H1 (cell line): ENCODE measurements around the gene ACMSD. TPM values are rescaled to one million over a fixed set of nuclear protein-coding genes. Genes with fewer than 3 reads are reported as not detected.

ENCODE experiments used
- KDM1A ChIP-seq: fragments of 200-600, 300-600 bp; sonication (generic); IDR thresholded peaks from 2 replicates; pipeline ENCODE4 v1.7.1; 2016; ENCODE audit warnings: mild to moderate bottlenecking, low read length, borderline replicate concordance
- RNF2 ChIP-seq: fragments of 200-900, 300-1000 bp; sonication (generic); IDR thresholded peaks from 2 replicates; pipeline ENCODE4 v1.7.1; 2016; ENCODE audit warnings: borderline replicate concordance, low read depth, mild to moderate bottlenecking, antibody characterized with exemption, low read length; ENCODE audit not compliant: poor library complexity, severe bottlenecking; ENCODE audit errors: missing control alignments
- TEAD4 ChIP-seq: IDR thresholded peaks from 2 replicates; pipeline ENCODE4 v1.6.1; 2012; ENCODE audit warnings: low read depth, low read length, inconsistent platforms, mixed read lengths
- polyA plus RNA-seq, 7 experiments: library from polyadenylated mRNA; depleted of rRNA in 3 of 7; stranded (reverse) in 5 of 7; unstranded in 2 of 7; fragments of >200 nt in 5 of 7; fragments of 200-250 nt in 2 of 7; gene quantifications; 1 replicate in 5 of 7; 2 replicates in 1 of 7; 4 replicates in 1 of 7; pipeline versions ENCODE4 v1.2.1 to v1.2.3, GENCODE V29; 2011 to 2013; ENCODE audit warnings: missing spikeins in 2 of 7, mixed read lengths in 2 of 7
- total RNA-seq: library from RNA; stranded (reverse); fragmentation: NEBNext Ultra II Directional; extraction: Animal tissue kit (Norgen Biotek cat#: 25700); gene quantifications from 2 replicates; pipeline ENCODE4 v1.2.1, GENCODE V29; 2021
- TF ChIP-seq, protein P1 (sequence below): fragments of 300-600 bp; sonication (generic); IDR thresholded peaks from 2 replicates; pipeline ENCODE4 v1.7.1; 2012; ENCODE audit warnings: low read length, moderate library complexity, mild to moderate bottlenecking, inconsistent platforms; ENCODE audit not compliant: insufficient replicate concordance

The ACMSD gene
- total and polyA plus RNA-seq, 2 of the 8 experiments (the other 6 are each of a cell fraction or from before 2014, with no cell fraction given) = not detected

DNA sequence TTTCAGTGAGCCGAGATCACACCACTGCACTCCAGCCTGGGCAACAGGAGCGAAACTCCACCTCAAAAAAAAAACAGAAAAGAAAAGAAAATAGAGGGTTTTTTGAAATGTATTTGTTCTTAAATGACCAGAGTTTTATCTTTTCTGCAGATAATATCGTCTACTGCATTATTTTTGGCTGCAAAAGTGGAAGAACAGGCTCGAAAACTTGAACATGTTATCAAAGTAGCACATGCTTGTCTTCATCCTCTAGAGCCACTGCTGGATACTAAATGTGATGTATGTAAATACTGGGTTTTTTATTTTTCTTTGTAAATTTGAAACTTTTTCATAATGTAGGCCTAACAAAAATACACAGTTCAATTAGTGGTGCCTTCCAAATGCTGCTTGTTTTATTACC, 98.3 kb downstream of the ACMSD start (continued):
- TF ChIP-seq, protein P1, sequence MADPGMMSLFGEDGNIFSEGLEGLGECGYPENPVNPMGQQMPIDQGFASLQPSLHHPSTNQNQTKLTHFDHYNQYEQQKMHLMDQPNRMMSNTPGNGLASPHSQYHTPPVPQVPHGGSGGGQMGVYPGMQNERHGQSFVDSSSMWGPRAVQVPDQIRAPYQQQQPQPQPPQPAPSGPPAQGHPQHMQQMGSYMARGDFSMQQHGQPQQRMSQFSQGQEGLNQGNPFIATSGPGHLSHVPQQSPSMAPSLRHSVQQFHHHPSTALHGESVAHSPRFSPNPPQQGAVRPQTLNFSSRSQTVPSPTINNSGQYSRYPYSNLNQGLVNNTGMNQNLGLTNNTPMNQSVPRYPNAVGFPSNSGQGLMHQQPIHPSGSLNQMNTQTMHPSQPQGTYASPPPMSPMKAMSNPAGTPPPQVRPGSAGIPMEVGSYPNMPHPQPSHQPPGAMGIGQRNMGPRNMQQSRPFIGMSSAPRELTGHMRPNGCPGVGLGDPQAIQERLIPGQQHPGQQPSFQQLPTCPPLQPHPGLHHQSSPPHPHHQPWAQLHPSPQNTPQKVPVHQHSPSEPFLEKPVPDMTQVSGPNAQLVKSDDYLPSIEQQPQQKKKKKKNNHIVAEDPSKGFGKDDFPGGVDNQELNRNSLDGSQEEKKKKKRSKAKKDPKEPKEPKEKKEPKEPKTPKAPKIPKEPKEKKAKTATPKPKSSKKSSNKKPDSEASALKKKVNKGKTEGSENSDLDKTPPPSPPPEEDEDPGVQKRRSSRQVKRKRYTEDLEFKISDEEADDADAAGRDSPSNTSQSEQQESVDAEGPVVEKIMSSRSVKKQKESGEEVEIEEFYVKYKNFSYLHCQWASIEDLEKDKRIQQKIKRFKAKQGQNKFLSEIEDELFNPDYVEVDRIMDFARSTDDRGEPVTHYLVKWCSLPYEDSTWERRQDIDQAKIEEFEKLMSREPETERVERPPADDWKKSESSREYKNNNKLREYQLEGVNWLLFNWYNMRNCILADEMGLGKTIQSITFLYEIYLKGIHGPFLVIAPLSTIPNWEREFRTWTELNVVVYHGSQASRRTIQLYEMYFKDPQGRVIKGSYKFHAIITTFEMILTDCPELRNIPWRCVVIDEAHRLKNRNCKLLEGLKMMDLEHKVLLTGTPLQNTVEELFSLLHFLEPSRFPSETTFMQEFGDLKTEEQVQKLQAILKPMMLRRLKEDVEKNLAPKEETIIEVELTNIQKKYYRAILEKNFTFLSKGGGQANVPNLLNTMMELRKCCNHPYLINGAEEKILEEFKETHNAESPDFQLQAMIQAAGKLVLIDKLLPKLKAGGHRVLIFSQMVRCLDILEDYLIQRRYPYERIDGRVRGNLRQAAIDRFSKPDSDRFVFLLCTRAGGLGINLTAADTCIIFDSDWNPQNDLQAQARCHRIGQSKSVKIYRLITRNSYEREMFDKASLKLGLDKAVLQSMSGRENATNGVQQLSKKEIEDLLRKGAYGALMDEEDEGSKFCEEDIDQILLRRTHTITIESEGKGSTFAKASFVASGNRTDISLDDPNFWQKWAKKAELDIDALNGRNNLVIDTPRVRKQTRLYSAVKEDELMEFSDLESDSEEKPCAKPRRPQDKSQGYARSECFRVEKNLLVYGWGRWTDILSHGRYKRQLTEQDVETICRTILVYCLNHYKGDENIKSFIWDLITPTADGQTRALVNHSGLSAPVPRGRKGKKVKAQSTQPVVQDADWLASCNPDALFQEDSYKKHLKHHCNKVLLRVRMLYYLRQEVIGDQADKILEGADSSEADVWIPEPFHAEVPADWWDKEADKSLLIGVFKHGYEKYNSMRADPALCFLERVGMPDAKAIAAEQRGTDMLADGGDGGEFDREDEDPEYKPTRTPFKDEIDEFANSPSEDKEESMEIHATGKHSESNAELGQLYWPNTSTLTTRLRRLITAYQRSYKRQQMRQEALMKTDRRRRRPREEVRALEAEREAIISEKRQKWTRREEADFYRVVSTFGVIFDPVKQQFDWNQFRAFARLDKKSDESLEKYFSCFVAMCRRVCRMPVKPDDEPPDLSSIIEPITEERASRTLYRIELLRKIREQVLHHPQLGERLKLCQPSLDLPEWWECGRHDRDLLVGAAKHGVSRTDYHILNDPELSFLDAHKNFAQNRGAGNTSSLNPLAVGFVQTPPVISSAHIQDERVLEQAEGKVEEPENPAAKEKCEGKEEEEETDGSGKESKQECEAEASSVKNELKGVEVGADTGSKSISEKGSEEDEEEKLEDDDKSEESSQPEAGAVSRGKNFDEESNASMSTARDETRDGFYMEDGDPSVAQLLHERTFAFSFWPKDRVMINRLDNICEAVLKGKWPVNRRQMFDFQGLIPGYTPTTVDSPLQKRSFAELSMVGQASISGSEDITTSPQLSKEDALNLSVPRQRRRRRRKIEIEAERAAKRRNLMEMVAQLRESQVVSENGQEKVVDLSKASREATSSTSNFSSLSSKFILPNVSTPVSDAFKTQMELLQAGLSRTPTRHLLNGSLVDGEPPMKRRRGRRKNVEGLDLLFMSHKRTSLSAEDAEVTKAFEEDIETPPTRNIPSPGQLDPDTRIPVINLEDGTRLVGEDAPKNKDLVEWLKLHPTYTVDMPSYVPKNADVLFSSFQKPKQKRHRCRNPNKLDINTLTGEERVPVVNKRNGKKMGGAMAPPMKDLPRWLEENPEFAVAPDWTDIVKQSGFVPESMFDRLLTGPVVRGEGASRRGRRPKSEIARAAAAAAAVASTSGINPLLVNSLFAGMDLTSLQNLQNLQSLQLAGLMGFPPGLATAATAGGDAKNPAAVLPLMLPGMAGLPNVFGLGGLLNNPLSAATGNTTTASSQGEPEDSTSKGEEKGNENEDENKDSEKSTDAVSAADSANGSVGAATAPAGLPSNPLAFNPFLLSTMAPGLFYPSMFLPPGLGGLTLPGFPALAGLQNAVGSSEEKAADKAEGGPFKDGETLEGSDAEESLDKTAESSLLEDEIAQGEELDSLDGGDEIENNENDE = no peak
- no peak for TF ChIP-seq KDM1A
- TF ChIP-seq TEAD4 = no peak
- no peak for TF ChIP-seq RNF2
